GM21737 (cell line): ENCODE data around the gene SGTA.
"Not testable (repeated sequence)": the region's sequence is repeated elsewhere in the genome, so short reads cannot be mapped to it uniquely, and the experiment has no call there.

ENCODE experiments used
- ATAC-seq: cut with Tn5 transposase; IDR thresholded peaks from one replicate; pipeline ENCODE4 v1.9.1; 2021; ENCODE audit warnings: mild to moderate bottlenecking, moderate library complexity; ENCODE audit not compliant: unreplicated experiment

The SGTA gene

GRCh38 chr19:2716722-2717637 lies 66.1 kb downstream of the SGTA start:
- no peak for ATAC-seq

DNA sequence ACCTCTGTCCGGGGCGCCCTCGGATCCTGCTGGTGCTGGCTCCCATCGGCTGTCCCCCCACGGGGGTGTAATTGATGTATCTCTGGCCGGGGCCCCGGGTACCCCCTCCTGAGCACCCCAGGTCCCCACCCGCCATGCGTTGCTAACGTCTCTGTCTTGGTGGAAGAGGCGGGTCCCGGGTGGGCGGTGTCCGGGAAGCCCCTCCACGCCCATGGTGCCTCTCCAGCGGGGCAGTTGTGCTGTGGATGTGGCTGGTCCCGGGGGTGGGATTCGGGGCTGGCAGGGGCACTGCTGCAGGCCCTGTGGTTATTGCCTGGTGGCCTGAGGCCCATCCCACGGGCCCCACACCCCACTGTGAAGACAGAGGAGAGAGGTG lies 66.8 kb downstream of the SGTA start:
- ATAC-seq: no peak

DNA sequence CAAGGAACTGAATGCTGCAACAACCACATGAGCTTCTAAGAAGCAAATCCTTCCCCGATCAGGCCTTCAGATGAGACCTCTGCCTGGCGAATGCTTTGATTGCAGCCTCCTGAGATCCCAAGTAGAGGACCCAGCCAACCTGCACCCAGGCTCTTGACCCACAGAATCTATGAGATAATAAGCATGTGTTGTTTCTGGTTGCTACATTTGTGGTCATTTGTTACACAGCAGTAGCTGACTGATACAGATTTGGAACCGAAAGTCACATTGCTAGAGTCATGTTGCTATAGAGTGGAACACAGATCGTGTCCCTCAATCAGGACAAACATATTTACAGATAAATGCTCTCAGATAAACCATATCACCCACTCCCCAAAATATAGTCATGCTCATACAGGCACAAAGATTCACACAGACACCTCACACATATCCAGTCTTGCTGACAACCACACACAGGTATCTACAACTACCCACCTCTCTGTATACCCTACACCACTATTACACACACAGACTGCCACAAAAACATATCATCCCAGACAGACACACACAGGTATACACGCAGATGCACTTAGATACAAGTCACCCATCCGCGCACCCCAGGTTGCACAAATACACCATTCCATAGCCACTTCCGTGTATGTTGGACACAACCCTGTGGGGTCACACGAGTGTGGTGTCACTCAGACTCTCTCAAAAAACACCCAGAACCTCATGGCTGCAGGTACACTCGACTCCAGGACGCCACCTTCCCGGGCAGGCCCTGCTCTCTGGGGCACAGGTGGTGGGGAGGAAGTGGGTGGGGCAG lies 67.4 kb downstream of the SGTA start:
- ATAC-seq: no peak

DNA sequence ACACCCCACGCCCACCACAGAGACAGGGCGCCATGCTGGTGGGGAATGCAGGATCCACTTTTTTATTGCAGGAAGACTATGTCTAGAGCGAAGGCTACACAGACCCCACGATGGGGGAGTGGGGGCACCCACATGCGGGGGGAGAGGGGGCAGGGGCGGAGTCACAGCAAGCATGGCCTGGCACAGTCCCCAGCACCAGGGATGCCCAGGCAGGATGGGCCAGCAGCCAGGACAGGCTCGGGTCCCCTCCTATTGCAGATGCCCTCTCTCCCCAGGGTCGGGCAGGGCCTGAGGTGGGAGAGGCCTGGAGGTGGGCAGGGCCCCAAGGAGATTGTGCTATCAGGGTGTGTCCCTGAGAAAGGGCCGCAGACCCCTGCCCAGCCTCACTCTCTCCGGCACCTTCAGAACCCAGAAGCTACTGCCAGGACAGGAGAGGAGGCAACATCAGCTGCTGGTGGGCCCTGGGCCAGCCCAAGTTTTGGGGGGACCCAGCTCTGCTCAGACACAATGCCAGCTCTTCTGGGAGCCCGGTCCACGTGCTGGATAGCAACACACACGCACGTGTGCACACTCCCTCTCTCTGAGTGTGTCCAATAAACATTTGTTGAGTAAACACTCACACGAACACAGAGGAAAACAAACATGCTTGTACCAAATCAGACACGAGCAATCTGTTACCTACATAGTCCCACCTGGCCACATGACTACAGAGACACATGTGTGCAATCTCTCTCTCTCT lies 68.4 kb downstream of the SGTA start:
- no peak for ATAC-seq

DNA sequence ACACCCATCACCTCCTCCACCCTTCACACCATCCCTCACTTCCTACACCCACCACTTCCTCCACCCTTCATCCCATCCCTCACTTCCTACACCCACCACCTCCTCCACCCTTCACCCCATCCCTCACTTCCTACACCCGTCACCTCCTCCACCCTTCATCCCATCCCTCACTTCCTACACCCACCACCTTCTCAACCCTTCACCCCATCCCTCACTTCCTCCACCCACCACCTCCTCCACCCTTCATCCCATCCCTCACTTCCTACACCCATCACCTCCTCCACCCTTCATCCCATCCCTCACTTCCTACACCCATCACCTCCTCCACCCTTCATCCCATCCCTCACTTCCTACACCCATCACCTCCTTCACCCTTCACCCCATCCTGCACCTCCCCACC lies 69.0 kb downstream of the SGTA start:
- ATAC-seq: not testable (repeated sequence)

DNA sequence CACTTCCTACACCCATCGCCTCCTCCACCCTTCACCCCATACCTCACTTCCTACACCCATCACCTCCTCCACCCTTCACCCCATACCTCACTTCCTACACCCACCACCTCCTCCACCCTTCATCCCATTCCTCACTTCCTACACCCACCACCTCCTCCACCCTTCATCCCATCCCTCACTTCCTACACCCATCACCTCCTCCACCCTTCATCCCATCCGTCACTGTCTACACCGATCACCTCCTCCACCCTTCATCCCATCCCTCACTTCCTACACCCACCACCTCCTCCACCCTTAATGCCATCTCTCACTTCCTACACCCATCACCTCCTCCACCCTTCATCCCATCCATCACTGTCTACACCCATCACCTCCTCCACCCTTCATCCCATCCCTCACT lies 69.9 kb downstream of the SGTA start:
- not testable (repeated sequence) for ATAC-seq

DNA sequence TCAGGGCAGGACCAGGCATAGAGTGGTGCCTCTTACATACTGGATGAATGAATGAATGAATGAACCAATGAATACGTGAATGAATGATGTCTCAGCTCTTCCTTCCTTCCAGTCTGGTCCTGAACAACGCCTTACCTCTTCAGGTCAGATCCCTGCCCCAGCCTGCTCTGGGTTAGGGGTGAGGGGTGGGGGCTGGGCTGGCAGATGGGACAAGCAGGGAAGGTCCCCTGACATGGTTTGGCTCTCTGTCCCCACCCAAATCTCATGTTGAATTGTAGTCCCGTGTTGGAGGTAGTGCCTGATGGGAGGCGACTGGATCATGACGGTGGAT lies 71.2 kb downstream of the SGTA start:
- no peak for ATAC-seq

DNA sequence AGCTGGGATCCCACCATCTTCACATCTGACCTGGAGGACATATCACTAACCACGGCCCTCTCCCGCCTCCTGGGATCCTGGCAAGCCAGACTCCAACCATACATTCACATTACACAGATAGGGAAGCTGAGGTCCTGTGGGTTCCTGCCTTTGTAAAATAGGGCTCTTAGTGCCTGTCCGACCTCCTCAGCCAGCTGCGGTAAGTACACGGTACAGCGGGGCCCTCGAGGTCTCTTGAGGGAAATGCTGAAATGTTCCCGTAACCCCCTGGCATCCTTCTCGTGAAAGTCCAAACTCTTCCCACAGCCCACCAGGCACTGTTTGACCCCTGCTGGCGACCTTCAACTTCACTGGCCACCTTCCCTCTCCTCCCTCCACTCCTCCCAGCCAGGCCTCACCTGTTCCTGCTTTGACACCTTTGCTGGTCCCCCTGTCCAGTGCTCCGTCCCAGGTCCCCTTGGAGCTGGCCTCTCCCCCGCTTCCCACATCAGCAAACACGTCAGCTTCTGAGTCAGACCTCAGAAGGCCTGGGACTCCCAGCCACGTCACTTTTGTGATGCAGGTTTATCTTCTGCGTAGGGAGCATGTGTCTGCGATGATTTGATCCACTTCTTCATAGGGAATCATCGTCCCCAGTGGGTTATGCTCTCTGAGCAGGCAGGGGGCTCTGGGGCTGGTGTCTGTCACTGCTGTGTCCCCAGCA lies 71.8 kb downstream of the SGTA start:
- no peak for ATAC-seq

- no peak for ATAC-seq
These were observed 76.8 kb downstream of the SGTA start for GRCh38 chr19:2706251-2706650.
